ENCODE results near the gene PCCA.

- TF ChIP-seq ZNF274 (IDR thresholded peaks at IDR 0.05; ENCODE audit: low read depth, low read length) (no peak), YY1 (IDR thresholded peaks at IDR 0.05; ENCODE audit: insufficient read depth, insufficient read length) (no peak), SUZ12 (IDR thresholded peaks at IDR 0.05; ENCODE audit: extremely low read depth, insufficient read depth, insufficient read length) (no peak)
These were observed 441.8 kb downstream of the PCCA start for GRCh38 chr13:100530671-100531213.
